ENCODE results near the gene SCARF2. TPM values are rescaled to one million over a fixed set of nuclear protein-coding genes. Genes with fewer than 3 reads are reported as not detected.

The SCARF2 gene
- total RNA-seq, 4 donors from 2014 or later = 3.4 to 15.9 (median 8.7) TPM

GRCh38 chr22:20434264-20434751 lies 3.3 kb downstream of the SCARF2 start:
- in situ Hi-C loops (cut with MboI; ENCODE audit: low pct_ligation_motif_present in 1 of 4, low pct_unique_long_range_greater_than_20kb in 1 of 4, low sequenced_read_pairs in 3 of 4) (no loop called here), intact Hi-C loops (cut with DNase I; ENCODE audit: low total_unique reads) (loop anchor here (5.0 kb wide), 1 partner anchor 1142 kb away; the partner anchor contains the start of gene CLTCL1)
- TF ChIP-seq CTCF (IDR thresholded peaks at IDR 0.05) (no peak), POLR2AphosphoS5 (IDR thresholded peaks at IDR 0.05) (no peak)
- DNase-seq = no peak
- no peaks in the 10 kb centered on the region for H3K36me3 ChIP-seq
- no peak overlapping the region for H3K27ac ChIP-seq
- H3K4me3 ChIP-seq = no peak overlapping the region
- H3K9me3 ChIP-seq = no peaks in the 10 kb centered on the region
- H3K27me3 ChIP-seq = peaks cover 92% of the 10 kb centered on the region
- peaks cover 19 to 55% (median 45%) of the 10 kb centered on the region in 4 donors for H3K4me1 ChIP-seq
- 74 to 88% methylated on average over 4 to 12 of the region's 12 CpGs for WGBS, 2 donors (ENCODE audit: low coverage in 1 of 2)

- 59 to 83% methylated on average over 2 to 4 of the region's 4 CpGs for WGBS, 2 donors (ENCODE audit: low coverage in 1 of 2)
- Histone ChIP-seq H3K27ac (no peak overlapping the region), H3K27me3 (peaks cover 93% of the 10 kb centered on the region), H3K4me1 (peaks cover 19 to 58% (median 50%) of the 10 kb centered on the region in 4 donors), H3K4me3 (no peak overlapping the region), H3K36me3 (no peaks in the 10 kb centered on the region), H3K9me3 (no peaks in the 10 kb centered on the region)
- intact Hi-C loops (cut with DNase I; ENCODE audit: low total_unique reads) = loop anchor here (5.0 kb wide), 1 partner anchor 1141 kb away; the partner anchor contains the start of gene CLTCL1
- no peak for DNase-seq
- in situ Hi-C loops (cut with MboI; ENCODE audit: low pct_ligation_motif_present in 1 of 4, low pct_unique_long_range_greater_than_20kb in 1 of 4, low sequenced_read_pairs in 3 of 4) = no loop called here
- TF ChIP-seq POLR2AphosphoS5 (IDR thresholded peaks at IDR 0.05) = no peak
- no peak for TF ChIP-seq EP300 (IDR thresholded peaks at IDR 0.05; ENCODE audit: low read depth)
- no peak for TF ChIP-seq CTCF (IDR thresholded peaks at IDR 0.05)
- no peak for TF ChIP-seq POLR2A (IDR thresholded peaks at IDR 0.05)
Measured at GRCh38 chr22:20433686-20434241, 3.9 kb downstream of the SCARF2 start.

DNA sequence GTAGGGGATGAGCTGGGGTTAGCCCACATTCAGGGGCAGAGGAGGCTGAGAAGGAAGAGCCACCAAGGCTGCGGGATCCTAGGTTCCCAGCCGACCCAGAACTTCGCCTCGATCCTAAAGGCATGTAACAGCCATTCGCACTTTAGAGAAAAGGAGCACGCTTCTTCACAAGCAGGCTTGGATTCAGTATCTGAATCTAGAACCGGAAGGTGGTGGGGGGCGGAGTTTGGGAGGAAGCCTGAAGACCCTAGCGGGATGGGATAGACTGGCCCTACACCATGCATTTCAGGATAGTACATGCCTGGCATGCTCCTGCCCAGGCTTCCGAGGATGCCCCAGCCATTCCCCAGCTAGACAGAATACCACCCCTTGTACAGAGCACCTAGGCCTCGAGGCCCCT lies 4.4 kb downstream of the SCARF2 start:
- H3K27me3 ChIP-seq = peaks cover 93% of the 10 kb centered on the region
- H3K9me3 ChIP-seq = no peaks in the 10 kb centered on the region
- no peak overlapping the region for H3K27ac ChIP-seq
- in situ Hi-C loops (cut with MboI; ENCODE audit: low pct_ligation_motif_present in 1 of 4, low pct_unique_long_range_greater_than_20kb in 1 of 4, low sequenced_read_pairs in 3 of 4) = no loop called here
- DNase-seq = no peak
- 93% methylated on average over 11 of the region's 11 CpGs; no CpG with 5 or more reads in 1 of the 2 donors for WGBS, 2 donors (ENCODE audit: low coverage in 1 of 2)
- peaks cover 19 to 54% (median 48%) of the 10 kb centered on the region in 4 donors for H3K4me1 ChIP-seq
- TF ChIP-seq POLR2A (IDR thresholded peaks at IDR 0.05) (no peak), CTCF (IDR thresholded peaks at IDR 0.05) (no peak), EP300 (IDR thresholded peaks at IDR 0.05; ENCODE audit: low read depth) (no peak), POLR2AphosphoS5 (IDR thresholded peaks at IDR 0.05) (no peak)
- H3K36me3 ChIP-seq = no peaks in the 10 kb centered on the region
- intact Hi-C loops (cut with DNase I; ENCODE audit: low total_unique reads) = loop anchor here (5.0 kb wide), 1 partner anchor 1141 kb away; the partner anchor contains the start of gene CLTCL1
- no peak overlapping the region for H3K4me3 ChIP-seq

- TF ChIP-seq POLR2AphosphoS5 (IDR thresholded peaks at IDR 0.05) = no peak
- TF ChIP-seq EP300 (IDR thresholded peaks at IDR 0.05; ENCODE audit: low read depth) = no peak
- TF ChIP-seq POLR2A (IDR thresholded peaks at IDR 0.05) = no peak
- TF ChIP-seq CTCF (IDR thresholded peaks at IDR 0.05) = no peak
- WGBS, 2 donors (ENCODE audit: low coverage in 1 of 2) = 73% methylated on average over 3 of the region's 3 CpGs; no CpG with 5 or more reads in 1 of the 2 donors
- no peaks in the 10 kb centered on the region for H3K36me3 ChIP-seq
- no peak for DNase-seq
- in situ Hi-C loops (cut with MboI; ENCODE audit: low pct_ligation_motif_present in 1 of 4, low pct_unique_long_range_greater_than_20kb in 1 of 4, low sequenced_read_pairs in 3 of 4) = no loop called here
- no peak overlapping the region for H3K4me3 ChIP-seq
- H3K9me3 ChIP-seq = no peaks in the 10 kb centered on the region
- H3K4me1 ChIP-seq = peaks cover 19 to 48% (median 44%) of the 10 kb centered on the region in 4 donors
- peaks cover 95% of the 10 kb centered on the region for H3K27me3 ChIP-seq
- intact Hi-C loops (cut with DNase I; ENCODE audit: low total_unique reads) = loop anchor here (5.0 kb wide), 1 partner anchor 1140 kb away; the partner anchor contains the start of gene CLTCL1
- no peak overlapping the region for H3K27ac ChIP-seq
Measured at GRCh38 chr22:20432244-20432686, 5.4 kb downstream of the SCARF2 start.
